GM12878 (cell line): Measurements from ENCODE around the gene SESN1. TPM values are rescaled to one million over a fixed set of nuclear protein-coding genes. Genes with fewer than 3 reads are reported as not detected.

Experiments
- ATAC-seq: fragments of 200-7000 bp; cut with Tn5 transposase; 3 replicates; pipeline ENCODE4 v1.9.1; 2020; ENCODE audit warnings: mild to moderate bottlenecking, moderate library complexity
- BruUV-seq: library from RNA; stranded (reverse); fragments of 400-500 nt; replicated peaks from 2 replicates; lab custom pipeline; 2021; lab: Mats Ljungman, UMichigan
- CTCF ChIA-PET: fragments of 300-600 bp; sonication (Branson Sonifier 250); formaldehyde crosslinking; extraction: SDS; loops from one replicate; lab custom pipeline; 2021; ENCODE audit warnings: inconsistent platforms; lab: Yijun Ruan, JAX
- POLR2A ChIA-PET: fragments of 350-600 bp; formaldehyde crosslinking; extraction: SDS; loops from one replicate; lab custom pipeline; 2021; ENCODE audit warnings: inconsistent platforms; lab: Charles Lee
- RAD21 ChIA-PET: fragments of 300-600 bp; sonication (Branson Sonifier 250); formaldehyde crosslinking; loops from one replicate; lab custom pipeline; 2023; ENCODE audit warnings: antibody characterized with exemption; ENCODE audit not compliant: unreplicated experiment; lab: Charles Lee
- SMC1A ChIA-PET: fragments of 300-600 bp; sonication (Branson Sonifier 250); formaldehyde crosslinking; loops from one replicate; lab custom pipeline; 2023; ENCODE audit not compliant: unreplicated experiment, uncharacterized antibody; lab: Charles Lee
- DNase-seq: peaks from one replicate; pipeline ENCODE4 v3.0.0-alpha.2; 2011; ENCODE audit warnings: low read depth, low spot score
- FAIRE-seq: peaks from 3 replicates; lab custom pipeline; 2011; peaks lifted over from hg19 to GRCh38; lab: Jason Lieb, UNC
- H2AFZ ChIP-seq: 2 replicates; pipeline ENCODE4 v1.6.0; 2011; ENCODE audit warnings: low read depth, low read length, control low read depth; ENCODE audit not compliant: control insufficient read depth
- H3K27ac ChIP-seq: 2 replicates; pipeline ENCODE4 v1.5.1; 2011; ENCODE audit warnings: control low read depth; ENCODE audit not compliant: control insufficient read depth, insufficient read depth
- H3K27me3 ChIP-seq, 2 experiments: replicated peaks in 1 of 2; 2 replicates each; pipeline versions ENCODE4 v1.6.0 to v1.6.1; 2011; ENCODE audit warnings: low read length in 1 of 2; ENCODE audit not compliant: control insufficient read depth in 2 of 2, insufficient read depth in 2 of 2
- H3K36me3 ChIP-seq, 2 experiments: 2 replicates each; pipeline ENCODE4 v1.5.1; 2011; ENCODE audit warnings: low read length in 1 of 2; ENCODE audit not compliant: control insufficient read depth in 2 of 2, insufficient read depth in 2 of 2
- H3K4me1 ChIP-seq: 2 replicates; pipeline ENCODE4 v1.6.1; 2011; ENCODE audit warnings: mild to moderate bottlenecking, low read length, moderate library complexity, mixed read lengths; ENCODE audit not compliant: control insufficient read depth, insufficient read depth
- H3K4me2 ChIP-seq: 2 replicates; pipeline ENCODE4 v1.6.0; 2011; ENCODE audit warnings: control low read depth; ENCODE audit not compliant: control insufficient read depth, insufficient read depth
- H3K4me3 ChIP-seq: fragments of 200-600 bp; sonication (generic); 2 replicates; pipeline ENCODE4 v1.5.1; 2016
- H3K79me2 ChIP-seq: 2 replicates; pipeline ENCODE4 v1.6.0; 2011; ENCODE audit warnings: low read length; ENCODE audit not compliant: control insufficient read depth, insufficient read depth
- H3K9ac ChIP-seq: 2 replicates; pipeline ENCODE4 v1.8.0; 2011; ENCODE audit warnings: low read length, control low read depth, mixed read lengths; ENCODE audit not compliant: control insufficient read depth, insufficient read depth
- H3K9me3 ChIP-seq: replicated peaks from 3 replicates; pipeline ENCODE4 v1.5.1; 2011; ENCODE audit warnings: mild to moderate bottlenecking, low read length; ENCODE audit not compliant: control insufficient read depth, insufficient read depth
- H4K20me1 ChIP-seq: 2 replicates; pipeline ENCODE4 v1.6.0; 2011; ENCODE audit not compliant: control insufficient read depth, insufficient read depth
- KAT2A ChIP-seq: conservative IDR thresholded peaks from 2 replicates; pipeline ENCODE4 v1.6.1; 2011; ENCODE audit warnings: low read depth, low read length; ENCODE audit not compliant: control insufficient read depth
- PAX8 ChIP-seq: fragments of 450-650 bp; IDR thresholded peaks from 2 replicates; pipeline ENCODE4 v1.6.1; 2017; ENCODE audit warnings: mild to moderate bottlenecking, moderate library complexity
- POU2F2 ChIP-seq: IDR thresholded peaks from 3 replicates; pipeline ENCODE4 v1.6.1; 2011; ENCODE audit warnings: low read depth, mild to moderate bottlenecking, low read length, borderline replicate concordance
- SIX5 ChIP-seq: IDR thresholded peaks from 2 replicates; pipeline ENCODE4 v1.6.1; 2011; ENCODE audit warnings: mild to moderate bottlenecking, low read depth, low read length, moderate library complexity; ENCODE audit not compliant: severe bottlenecking
- WGBS: methylation state at CpG from one replicate; pipeline ENCODE4 v1.1.6; 2016; ENCODE audit warnings: low lambda C conversion rate; ENCODE audit not compliant: insufficient replicate concordance, insufficient coverage; ENCODE audit errors: missing lambda C conversion rate; 5-methylcytosine and 5-hydroxymethylcytosine counted together
- in situ Hi-C: fragments of 300-500 bp; cut with MboI; formaldehyde crosslinking; loops from 9 replicates; pipeline ENCODE4 v1.14.3; 2018; ENCODE audit warnings: mixed read lengths
- intact Hi-C: fragments of 100-400 bp; cut with micrococcal nuclease; formaldehyde crosslinking; loops from one replicate; pipeline ENCODE4 v1.14.2; 2022; ENCODE audit not compliant: unreplicated experiment
- polyA plus RNA-seq, 11 experiments: library from polyadenylated mRNA; depleted of rRNA in 4 of 11; unstranded in 6 of 11; stranded (reverse) in 5 of 11; fragments of >200 nt; fragmentation: Nextera tagmentation in 4 of 11; fragmentation: Illumina TruSeq in 1 of 11; extraction: Ambion mirVana in 4 of 11; extraction: Trizol in 1 of 11; gene quantifications; 1 replicate in 1 of 11; 2 replicates in 10 of 11; pipeline versions ENCODE4 v1.2.1 to v1.2.3, GENCODE V29; 2011 to 2016; ENCODE audit warnings: inconsistent platforms in 2 of 11, missing spikeins in 2 of 11, low read depth in 1 of 11
- total RNA-seq, 4 experiments: library from RNA; depleted of rRNA in 3 of 4; stranded (reverse); fragments of >200 nt in 3 of 4; fragmentation: Illumina TruSeq in 1 of 4; extraction: Trizol in 1 of 4; gene quantifications; 2 replicates each; pipeline versions ENCODE4 v1.2.1 to v1.2.3, GENCODE V29; 2013 to 2021
- TF ChIP-seq, protein P1 (sequence below): IDR thresholded peaks from 2 replicates; pipeline ENCODE4 v1.6.1; 2011; ENCODE audit warnings: low read depth, low read length, improper control_type of control experiment, borderline replicate concordance
- TF ChIP-seq, protein P2 (sequence below): fragments of 450-650 bp; IDR thresholded peaks from 2 replicates; pipeline ENCODE4 v1.6.1; 2017; ENCODE audit warnings: mild to moderate bottlenecking

Gene SESN1
- total and polyA plus RNA-seq, 10 of the 15 experiments (the other 5 are each of a cell fraction or from before 2014, with no cell fraction given), result 1.3 to 13.0 (median 3.3) TPM

DNA sequence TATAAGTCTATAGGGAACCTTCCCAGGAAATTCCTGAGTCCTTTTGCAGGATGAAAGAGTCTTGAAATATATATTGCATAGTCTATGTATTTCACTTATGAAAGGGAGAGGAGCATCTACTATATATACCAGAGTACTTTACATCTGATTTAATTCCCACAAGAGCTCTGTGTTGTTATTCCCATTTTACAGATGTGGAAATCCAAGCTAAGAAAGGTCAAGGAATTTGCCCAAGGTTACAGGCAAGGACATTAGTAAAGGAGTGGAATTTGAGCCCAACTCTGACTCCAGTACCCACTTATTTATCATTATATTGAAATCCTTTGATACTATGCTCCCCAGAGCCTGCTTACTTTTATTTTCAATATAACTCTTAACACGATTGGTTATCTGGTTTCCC is 2.6 kb downstream of the SESN1 start:
- in situ Hi-C loops, result no loop called here
- no peaks in the 10 kb centered on the region for H3K4me1 ChIP-seq
- H4K20me1 ChIP-seq, result no peaks in the 10 kb centered on the region
- SMC1A ChIA-PET, result interaction anchor here (2.6 kb wide), 1 partner anchor 12 kb away, joined by 9 read pairs; no protein-coding TSS in a partner anchor
- intact Hi-C loops, result no loop called here
- 0 out of 2 replicates have a peak overlapping the region, but pooled peaks have one; percentile 10 for H3K4me3 ChIP-seq
- TF ChIP-seq, protein P1, sequence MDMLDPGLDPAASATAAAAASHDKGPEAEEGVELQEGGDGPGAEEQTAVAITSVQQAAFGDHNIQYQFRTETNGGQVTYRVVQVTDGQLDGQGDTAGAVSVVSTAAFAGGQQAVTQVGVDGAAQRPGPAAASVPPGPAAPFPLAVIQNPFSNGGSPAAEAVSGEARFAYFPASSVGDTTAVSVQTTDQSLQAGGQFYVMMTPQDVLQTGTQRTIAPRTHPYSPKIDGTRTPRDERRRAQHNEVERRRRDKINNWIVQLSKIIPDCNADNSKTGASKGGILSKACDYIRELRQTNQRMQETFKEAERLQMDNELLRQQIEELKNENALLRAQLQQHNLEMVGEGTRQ, result no peak
- TF ChIP-seq KAT2A (no peak), SIX5 (no peak), POU2F2 (no peak), PAX8 (no peak)
- TF ChIP-seq, protein P2, sequence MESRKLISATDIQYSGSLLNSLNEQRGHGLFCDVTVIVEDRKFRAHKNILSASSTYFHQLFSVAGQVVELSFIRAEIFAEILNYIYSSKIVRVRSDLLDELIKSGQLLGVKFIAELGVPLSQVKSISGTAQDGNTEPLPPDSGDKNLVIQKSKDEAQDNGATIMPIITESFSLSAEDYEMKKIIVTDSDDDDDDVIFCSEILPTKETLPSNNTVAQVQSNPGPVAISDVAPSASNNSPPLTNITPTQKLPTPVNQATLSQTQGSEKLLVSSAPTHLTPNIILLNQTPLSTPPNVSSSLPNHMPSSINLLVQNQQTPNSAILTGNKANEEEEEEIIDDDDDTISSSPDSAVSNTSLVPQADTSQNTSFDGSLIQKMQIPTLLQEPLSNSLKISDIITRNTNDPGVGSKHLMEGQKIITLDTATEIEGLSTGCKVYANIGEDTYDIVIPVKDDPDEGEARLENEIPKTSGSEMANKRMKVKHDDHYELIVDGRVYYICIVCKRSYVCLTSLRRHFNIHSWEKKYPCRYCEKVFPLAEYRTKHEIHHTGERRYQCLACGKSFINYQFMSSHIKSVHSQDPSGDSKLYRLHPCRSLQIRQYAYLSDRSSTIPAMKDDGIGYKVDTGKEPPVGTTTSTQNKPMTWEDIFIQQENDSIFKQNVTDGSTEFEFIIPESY, result no peak
- TF ChIP-seq, all 136 proteins: peak for 0
- WGBS, result 100% methylated on average over 1 of the region's 1 CpG
- Histone ChIP-seq H3K4me2 (peak overlapping the region; percentile 11; the same call in 1 of the 2 replicates), H3K27me3 (no peaks in the 10 kb centered on the region), H2AFZ (no peak overlapping the region), H3K27ac (no peak overlapping the region), H3K9me3 (no peaks in the 10 kb centered on the region), H3K36me3 (no peaks in the 10 kb centered on the region), H3K79me2 (peaks cover 10% of the 10 kb centered on the region), H3K9ac (no peak overlapping the region)
- POLR2A ChIA-PET, result interaction anchor here (0.6 kb wide), 1 partner anchor 31 kb away, joined by 3 read pairs; no protein-coding TSS in a partner anchor
- CTCF ChIA-PET, result interaction anchor here (0.8 to 8.5 kb wide), 3 partner anchors 14 to 292 kb away, joined by 3 to 38 read pairs (median 4); no protein-coding TSS in a partner anchor
- RAD21 ChIA-PET, result no interaction called here
- DNase-seq (no peak), FAIRE-seq (no peak), ATAC-seq (no peak)
- BruUV-seq, result no TSS peak
